Femur (tissue), 1 donor: ENCODE data around the gene RAP1GAP.
A peak's percentile ranks its signal among the peaks of the same experiment; 100 is the strongest.
"Not testable (repeated sequence)": the region's sequence is repeated elsewhere in the genome, so short reads cannot be mapped to it uniquely, and the experiment has no call there.

Experiments
- DNase-seq: peaks from one replicate; pipeline ENCODE4 v3.0.0-alpha.2; 2017

Gene RAP1GAP

GRCh38 chr1:21568006-21568746, 101.0 kb downstream of the RAP1GAP start:
- DNase-seq = no peak

- peak; percentile 50 for DNase-seq
Measured at GRCh38 chr1:21567241-21568005, 101.7 kb downstream of the RAP1GAP start.

- DNase-seq = not testable (repeated sequence)
Measured at GRCh38 chr1:21566361-21566760, 102.8 kb downstream of the RAP1GAP start.

- peak; percentile 18 for DNase-seq
Measured at GRCh38 chr1:21565285-21565684, 103.9 kb downstream of the RAP1GAP start.

GRCh38 chr1:21564521-21565095, 104.5 kb downstream of the RAP1GAP start:
- DNase-seq = no peak

GRCh38 chr1:21563971-21564370, 105.2 kb downstream of the RAP1GAP start:
- DNase-seq = peak; percentile 21

GRCh38 chr1:21562896-21563295, 106.3 kb downstream of the RAP1GAP start:
- no peak for DNase-seq

- no peak for DNase-seq
Measured at GRCh38 chr1:21560916-21561638, 108.1 kb downstream of the RAP1GAP start.

GRCh38 chr1:21559788-21560567, 109.2 kb downstream of the RAP1GAP start:
- DNase-seq = no peak

GRCh38 chr1:21553116-21553926, 115.8 kb downstream of the RAP1GAP start:
- no peak for DNase-seq

- DNase-seq = no peak
Measured at GRCh38 chr1:21552715-21553114, 116.4 kb downstream of the RAP1GAP start.

- no peak for DNase-seq
Measured at GRCh38 chr1:21550866-21551475, 118.2 kb downstream of the RAP1GAP start.

- no peak for DNase-seq
Measured at GRCh38 chr1:21550097-21550496, 119.1 kb downstream of the RAP1GAP start.

GRCh38 chr1:21547876-21548275, 121.3 kb downstream of the RAP1GAP start:
- peak; percentile 19 for DNase-seq
